Muscle of back (tissue), 13 donors: Measurements from ENCODE around the gene B3GAT2. TPM values are rescaled to one million over a fixed set of nuclear protein-coding genes. Genes with fewer than 3 reads are reported as not detected.
A peak's percentile ranks its signal among the peaks of the same experiment; 100 is the strongest.
"Not testable (repeated sequence)": the region's sequence is repeated elsewhere in the genome, so short reads cannot be mapped to it uniquely, and the experiment has no call there.

Source experiments
- DNase-seq, 3 donors: peaks; one replicate each; pipeline versions ENCODE4 v3.0.0 to v3.0.0-alpha.2; 2013
- long read RNA-seq, 9 donors: transcript quantifications; one replicate each; lab custom pipeline, GENCODE V29; 2026
- polyA plus RNA-seq, 10 donors: library from polyadenylated mRNA; unstranded; fragments of 120-200 nt; gene quantifications; one replicate each; pipeline ENCODE4 v1.2.1, GENCODE V29; 2013; ENCODE audit not compliant: insufficient read length in 10 of 10

The B3GAT2 gene
- 1 to 10 TPM; 1.4 to 5.9 (median 2.5) TPM for polyA plus RNA-seq
- long read RNA-seq, donor 1 = 0 reads
- long read RNA-seq, donor 2, full-length matches to known transcripts = 1 of 1 reads
- long read RNA-seq, donor 2, partial matches to known transcripts = 0 of 1 reads
- long read RNA-seq, donor 2, other reads (novel, unspliced or antisense) = 0 of 1 reads
- long read RNA-seq, donor 3 = 0 reads
- long read RNA-seq, donor 4 = 0 reads
- long read RNA-seq, donor 5, partial matches to known transcripts = 15 of 15 reads
- long read RNA-seq, donor 5, other reads (novel, unspliced or antisense) = 0 of 15 reads
- long read RNA-seq, donor 6, full-length matches to known transcripts = 2 of 2 reads
- long read RNA-seq, donor 6, partial matches to known transcripts = 0 of 2 reads
- long read RNA-seq, donor 6, other reads (novel, unspliced or antisense) = 0 of 2 reads
- long read RNA-seq, donor 7 = 0 reads
- long read RNA-seq, donor 8 = 0 reads
- long read RNA-seq, donor 9 = 0 reads

GRCh38 chr6:70956451-70957283, at the start of gene B3GAT2:
Gene B3GAT2, minus strand, starts transcription at chr6:70957060. Its CDS starts 631 bp downstream, at chr6:70956429.
- peak in 2 of 3 donors; percentile 58 to 82 for DNase-seq

DNA sequence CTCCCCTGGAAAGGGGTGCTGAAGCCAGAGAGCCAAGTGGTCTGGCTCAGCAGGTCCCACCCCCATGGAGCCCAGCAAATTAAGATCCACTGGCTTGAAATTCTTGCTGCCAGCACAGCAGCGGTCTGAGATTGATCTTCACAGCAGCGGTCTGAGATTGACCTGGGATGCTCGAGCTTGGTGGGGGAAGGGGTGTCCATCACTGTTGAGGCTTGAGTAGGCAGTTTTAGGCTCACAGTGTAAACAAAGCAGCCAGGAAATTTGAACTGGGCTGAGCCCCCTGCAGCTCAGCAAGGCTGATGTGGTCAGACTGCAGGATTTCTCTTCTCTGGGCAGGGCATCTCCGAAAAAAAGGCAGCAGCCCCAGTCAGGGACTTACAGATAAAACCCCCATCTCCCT, 41.3 kb upstream of the B3GAT2 start:
- DNase-seq = no peak

- DNase-seq = no peak
These were observed 40.5 kb upstream of the B3GAT2 start for GRCh38 chr6:70997379-70997778.

DNA sequence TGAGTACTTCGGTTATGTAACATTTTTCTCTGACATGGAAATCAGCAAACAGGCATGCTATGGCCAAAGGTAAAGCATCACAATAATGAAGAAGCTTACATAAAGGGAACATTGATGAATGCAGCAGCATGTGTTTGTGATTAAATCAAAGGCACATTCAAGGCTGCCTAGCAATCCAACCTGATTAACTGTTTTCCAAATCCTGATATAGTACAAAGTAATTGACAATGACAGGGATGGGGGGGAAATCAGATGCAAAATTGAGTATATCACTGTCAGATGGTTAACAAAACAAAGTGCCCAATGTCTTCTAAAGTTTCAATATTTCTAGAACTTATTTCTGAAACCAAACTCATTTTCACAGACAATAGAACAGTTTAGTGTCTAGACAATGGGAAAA, 39.2 kb upstream of the B3GAT2 start:
- DNase-seq = no peak

- no peak for DNase-seq
These were observed 38.6 kb upstream of the B3GAT2 start for GRCh38 chr6:70995411-70995810.

GRCh38 chr6:70991253-70991652, 34.4 kb upstream of the B3GAT2 start:
- DNase-seq = no peak

DNA sequence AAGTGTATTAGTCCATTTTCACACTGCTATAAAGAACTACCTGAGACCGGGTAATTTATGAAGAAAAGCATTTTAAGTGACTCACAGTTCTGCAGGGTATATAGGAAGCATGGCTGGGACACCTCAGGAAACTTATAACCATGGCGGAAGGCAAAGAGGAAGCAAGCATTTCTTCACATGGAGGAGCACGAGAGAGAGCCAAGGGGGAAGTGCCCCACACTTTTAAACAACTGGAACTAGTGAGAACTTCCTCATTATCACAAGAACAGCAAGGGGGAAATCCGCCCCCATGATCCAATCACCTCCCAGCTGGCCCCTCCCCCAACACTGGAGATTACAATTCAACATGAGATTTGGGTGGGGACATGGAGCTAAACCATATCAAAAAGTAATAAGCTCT, 28.3 kb upstream of the B3GAT2 start:
- no peak for DNase-seq

- no peak for DNase-seq
These were observed 25.9 kb upstream of the B3GAT2 start for GRCh38 chr6:70982747-70983146.

- DNase-seq = peak; percentile 19 to 91 (median 75)
These were observed 23.9 kb upstream of the B3GAT2 start for GRCh38 chr6:70980727-70981126.

GRCh38 chr6:70973604-70974003, 16.7 kb upstream of the B3GAT2 start:
- no peak for DNase-seq

DNA sequence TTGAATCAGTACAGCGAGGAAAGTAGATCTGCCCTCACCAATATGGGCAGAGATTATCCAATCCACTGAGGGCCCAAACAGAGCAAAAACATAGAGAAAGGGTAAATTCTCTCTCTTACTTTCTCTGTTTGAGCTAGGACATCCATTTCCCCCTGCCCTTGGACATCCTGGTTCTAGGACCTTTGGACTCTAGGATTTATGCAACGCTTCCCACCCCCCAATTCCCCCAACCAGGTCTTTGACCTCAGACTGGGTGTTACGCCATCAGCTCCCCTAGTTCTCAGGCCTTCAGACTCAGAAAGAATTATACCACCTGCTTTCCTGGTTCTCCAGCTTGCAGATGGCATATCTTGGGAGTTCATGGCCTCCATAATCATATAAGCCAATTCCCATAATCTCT, 10.2 kb upstream of the B3GAT2 start:
- no peak for DNase-seq

DNA sequence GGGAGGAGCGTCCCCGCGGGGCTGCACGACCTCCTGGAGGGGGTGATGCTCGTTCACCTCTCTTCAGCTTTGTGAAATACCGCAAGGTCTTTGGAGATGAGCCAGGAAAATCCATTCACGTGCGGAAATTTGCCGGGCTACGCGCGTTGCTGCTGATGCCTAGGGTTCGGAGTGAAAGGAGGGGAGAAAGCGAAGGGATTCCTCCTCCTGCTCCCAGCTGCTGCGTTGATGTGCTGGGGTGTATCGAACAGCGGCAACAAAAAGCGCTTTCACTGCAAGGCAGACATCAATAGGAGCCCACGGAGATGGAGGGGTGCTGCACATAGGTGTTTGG, 391 bp upstream of the B3GAT2 start:
- no peak for DNase-seq

- DNase-seq = no peak
These were observed 739 bp downstream of the B3GAT2 start for GRCh38 chr6:70956191-70956450.

DNA sequence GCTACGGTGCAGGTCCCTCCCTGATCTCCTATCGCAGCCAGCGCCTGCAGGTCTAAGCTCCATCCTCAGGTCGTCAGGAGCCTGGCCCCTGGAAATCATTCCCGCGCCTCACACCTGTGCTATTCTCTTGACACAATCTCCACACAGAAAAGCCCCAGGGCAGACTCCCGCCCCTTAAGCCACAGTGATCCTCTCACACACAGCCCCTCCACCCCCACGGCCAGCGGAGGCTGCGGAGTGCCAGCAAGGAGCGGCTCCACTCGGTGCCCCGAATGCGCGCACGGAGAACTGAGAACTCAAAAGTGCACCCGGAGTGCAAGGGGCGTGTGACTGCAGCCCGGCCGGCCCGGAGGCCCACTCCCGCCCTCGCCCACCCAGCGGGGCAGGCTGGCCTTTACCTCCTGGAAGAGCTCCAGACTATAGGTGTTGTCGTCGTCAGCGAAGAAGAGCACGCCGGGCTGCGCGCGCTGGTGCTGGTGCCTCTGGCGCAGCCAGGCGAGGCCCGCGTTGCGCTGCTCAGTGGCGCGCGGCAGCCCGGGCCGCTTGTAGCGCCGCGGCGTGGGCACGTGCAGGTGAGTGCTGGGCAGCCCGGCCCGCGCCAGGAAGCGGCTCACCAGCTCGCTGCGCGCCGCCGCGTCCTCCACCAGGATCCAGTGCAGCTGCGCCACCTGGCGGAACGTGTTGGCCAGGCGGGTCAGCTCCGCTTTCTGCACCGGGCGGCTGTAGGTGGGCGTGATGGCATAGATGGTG, 1.2 kb downstream of the B3GAT2 start:
- DNase-seq = peak; percentile 60 to 90 (median 87)

DNA sequence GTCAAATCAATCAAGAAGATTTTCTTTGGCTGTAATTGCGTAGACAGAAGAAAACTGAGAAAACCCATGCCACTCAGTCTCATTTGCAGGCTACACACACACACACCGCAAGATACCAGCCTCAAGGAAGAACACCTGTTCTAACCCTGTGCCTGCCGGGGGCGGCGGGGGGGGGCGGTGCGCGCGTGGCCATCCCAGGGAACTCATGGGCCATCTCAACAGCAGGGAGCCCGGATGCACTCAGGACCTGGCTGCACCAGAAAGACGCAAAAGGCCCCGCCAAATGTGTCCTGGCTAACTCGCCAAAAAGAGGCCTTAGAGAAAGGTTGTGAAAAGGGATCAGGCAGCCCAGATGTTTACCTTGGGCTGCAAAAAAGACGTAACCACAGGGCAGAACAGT, 2.1 kb downstream of the B3GAT2 start:
- DNase-seq = peak in 1 of 3 donors; percentile 8

DNA sequence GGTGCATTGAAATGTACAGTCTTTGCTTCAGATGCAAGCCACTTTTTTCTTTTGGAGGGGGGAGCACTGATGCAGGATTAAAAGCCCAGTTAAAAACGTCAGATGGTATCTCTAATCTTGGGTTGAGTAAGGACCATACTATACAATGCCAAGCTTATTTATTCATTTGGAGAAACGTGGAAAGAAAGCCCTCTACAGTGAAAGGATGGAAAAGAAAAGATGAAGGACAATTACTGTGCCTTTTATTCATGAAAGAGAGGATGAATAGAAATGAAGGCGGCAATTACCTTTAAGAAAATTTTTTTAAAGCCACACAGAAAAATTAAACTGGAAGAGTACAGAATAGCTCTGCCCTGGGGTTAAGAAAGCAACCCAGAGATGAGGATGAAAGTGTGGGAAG, 2.7 kb downstream of the B3GAT2 start:
- no peak for DNase-seq

DNA sequence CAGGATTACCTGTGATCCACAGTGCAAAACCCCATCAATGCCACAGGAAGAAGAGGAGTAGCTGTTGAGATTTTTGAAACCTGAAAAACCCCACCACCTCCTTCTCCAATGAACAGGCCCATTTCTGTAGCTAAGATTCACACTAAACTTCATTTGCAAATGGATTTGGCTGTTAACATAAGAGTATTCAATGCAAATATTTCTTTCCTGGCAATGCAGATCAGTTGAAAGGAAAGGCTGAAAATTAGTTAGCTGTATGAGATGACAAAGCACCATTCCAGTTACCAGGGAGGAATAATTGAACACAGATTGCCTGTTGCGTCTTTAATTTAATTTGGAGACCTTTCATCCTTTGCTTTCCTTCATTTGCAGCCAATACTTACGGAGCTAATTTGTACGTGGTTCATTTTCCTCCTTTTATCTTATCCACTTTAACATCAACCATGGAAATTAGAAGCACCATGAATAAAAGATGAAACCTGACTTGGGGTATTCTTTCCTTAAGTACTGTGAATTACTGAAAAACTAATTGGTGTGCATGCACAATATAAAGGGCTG, 4.2 kb downstream of the B3GAT2 start:
- no peak for DNase-seq

- DNase-seq = not testable (repeated sequence)
These were observed 12.5 kb downstream of the B3GAT2 start for GRCh38 chr6:70944321-70944720.

DNA sequence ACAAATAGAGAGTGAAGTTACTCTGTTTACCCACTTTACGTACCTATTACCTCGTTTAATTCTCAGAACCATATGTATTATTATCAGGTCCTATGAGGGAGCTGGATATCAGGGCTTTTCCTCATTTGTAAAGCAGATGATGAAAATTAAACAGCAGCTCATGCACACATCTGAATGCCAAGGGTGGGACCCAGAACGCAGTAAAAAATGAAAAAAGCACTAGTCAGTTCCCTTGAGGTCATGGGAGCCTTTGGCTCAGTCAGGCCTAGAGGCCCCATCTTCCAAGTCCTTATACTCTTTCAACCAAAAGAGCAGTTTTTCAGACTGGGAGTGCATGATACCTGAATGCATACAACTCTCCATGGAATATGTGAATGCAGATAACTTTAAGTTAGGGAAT, 23.0 kb downstream of the B3GAT2 start:
- DNase-seq = no peak

DNA sequence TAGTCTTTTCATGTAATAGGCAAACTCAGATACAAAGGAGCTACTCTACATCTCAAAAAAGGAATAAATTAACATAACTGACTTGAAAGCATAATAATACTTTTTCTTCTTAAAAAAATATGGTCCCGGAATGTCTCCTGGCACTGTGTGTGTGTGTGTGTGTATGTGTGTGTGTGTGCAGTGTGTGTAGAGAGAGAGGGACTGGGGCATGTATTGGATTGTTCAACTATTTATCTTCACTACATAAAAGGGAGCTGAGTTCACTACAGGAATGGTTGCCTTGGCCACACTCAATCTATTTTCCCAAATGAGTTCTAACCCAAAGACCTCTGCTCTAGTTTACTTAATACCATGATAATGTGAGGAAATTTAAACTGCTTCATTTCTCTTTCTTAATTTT, 51.1 kb downstream of the B3GAT2 start:
- DNase-seq = no peak

DNA sequence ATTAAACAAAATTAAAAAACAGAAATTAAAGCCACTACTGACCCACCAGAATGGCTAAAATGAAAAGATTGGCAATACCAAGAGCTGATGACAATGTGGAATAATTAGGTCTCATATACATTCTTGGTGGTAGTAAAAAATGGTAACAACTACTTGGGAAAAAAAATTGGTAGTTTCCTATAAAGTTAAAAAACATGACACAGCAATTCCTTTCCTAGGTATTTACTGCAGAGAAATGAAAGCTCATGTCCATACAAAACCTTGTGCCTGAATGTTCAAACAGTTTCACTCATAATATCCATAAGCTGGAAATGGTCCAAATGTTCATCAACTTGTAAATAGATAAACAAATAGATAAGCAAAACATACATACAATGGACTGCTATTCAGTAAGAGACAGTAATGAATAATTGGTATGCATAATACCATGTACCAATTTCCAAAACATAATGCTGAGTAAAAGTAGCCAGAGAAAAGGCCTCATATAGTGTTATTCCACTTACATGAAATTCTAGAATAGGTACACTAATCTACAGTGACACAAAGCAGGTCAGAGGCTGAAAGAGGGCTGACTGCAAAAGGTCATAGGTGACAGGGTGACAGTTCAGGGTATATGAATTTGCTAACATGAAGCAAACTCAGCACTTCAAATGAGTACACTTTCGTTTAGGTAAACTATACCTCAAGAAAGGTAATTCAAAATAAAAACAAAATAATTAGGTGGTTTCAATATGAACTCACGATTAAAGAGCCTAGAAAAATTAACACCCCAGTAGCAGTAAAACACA, 53.0 kb downstream of the B3GAT2 start:
- no peak for DNase-seq
